Mammary epithelial cell (primary cell): ENCODE data around the gene BMPR1A.

Experiments
- EZH2 ChIP-seq: IDR thresholded peaks from 2 replicates; pipeline ENCODE4 v1.6.1; 2012; ENCODE audit warnings: low read length, inconsistent platforms, borderline replicate concordance
- TF ChIP-seq, protein P1 (sequence below), 2 donors: IDR thresholded peaks in 1 of 2; conservative IDR thresholded peaks in 1 of 2; 2 replicates each; pipeline ENCODE4 v1.5.1; 2011 to 2012; ENCODE audit warnings: inconsistent platforms in 2 of 2, low read length in 2 of 2, mild to moderate bottlenecking in 2 of 2, control low read depth in 1 of 2, low read depth in 1 of 2; ENCODE audit not compliant: insufficient read depth in 1 of 2; ENCODE audit errors: extremely low read depth in 1 of 2

DNA sequence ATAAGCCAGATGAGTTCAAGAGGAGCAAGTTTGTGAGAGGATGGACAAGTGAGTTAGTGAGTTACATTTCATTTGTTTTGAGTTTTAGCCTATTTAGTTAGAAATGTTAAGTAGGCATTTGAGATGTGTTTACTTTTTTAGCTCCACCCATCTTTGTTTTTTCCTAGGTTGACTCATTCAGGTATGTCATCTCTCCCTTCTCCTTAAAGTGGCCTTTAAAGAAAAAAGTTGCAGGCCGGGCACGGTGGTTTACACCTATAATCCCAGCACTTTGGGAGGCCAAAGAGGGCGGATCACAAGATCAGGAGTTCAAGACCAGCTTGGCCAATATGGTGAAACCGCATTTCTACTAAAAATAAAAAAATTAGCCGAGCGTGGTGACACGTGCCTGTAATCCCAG, 71.2 kb downstream of the BMPR1A start:
- TF ChIP-seq, protein P1, sequence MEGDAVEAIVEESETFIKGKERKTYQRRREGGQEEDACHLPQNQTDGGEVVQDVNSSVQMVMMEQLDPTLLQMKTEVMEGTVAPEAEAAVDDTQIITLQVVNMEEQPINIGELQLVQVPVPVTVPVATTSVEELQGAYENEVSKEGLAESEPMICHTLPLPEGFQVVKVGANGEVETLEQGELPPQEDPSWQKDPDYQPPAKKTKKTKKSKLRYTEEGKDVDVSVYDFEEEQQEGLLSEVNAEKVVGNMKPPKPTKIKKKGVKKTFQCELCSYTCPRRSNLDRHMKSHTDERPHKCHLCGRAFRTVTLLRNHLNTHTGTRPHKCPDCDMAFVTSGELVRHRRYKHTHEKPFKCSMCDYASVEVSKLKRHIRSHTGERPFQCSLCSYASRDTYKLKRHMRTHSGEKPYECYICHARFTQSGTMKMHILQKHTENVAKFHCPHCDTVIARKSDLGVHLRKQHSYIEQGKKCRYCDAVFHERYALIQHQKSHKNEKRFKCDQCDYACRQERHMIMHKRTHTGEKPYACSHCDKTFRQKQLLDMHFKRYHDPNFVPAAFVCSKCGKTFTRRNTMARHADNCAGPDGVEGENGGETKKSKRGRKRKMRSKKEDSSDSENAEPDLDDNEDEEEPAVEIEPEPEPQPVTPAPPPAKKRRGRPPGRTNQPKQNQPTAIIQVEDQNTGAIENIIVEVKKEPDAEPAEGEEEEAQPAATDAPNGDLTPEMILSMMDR (conservative IDR thresholded peaks at IDR 0.05 in 1 of 2, IDR thresholded peaks at IDR 0.05 in 1 of 2; ENCODE audit: extremely low read depth in 1 of 2, insufficient read depth in 1 of 2, low read depth in 1 of 2, low read length in 2 of 2) = no peak
- no peak for TF ChIP-seq EZH2
